HCT116 (cell line): Measurements from ENCODE around the gene RAB3B. TPM values are rescaled to one million over a fixed set of nuclear protein-coding genes. Genes with fewer than 3 reads are reported as not detected.

Source experiments
- ATAC-seq: fragments of 200-7000 bp; cut with Tn5 transposase; 2 replicates; pipeline ENCODE4 v1.9.1; 2020; ENCODE audit warnings: mild to moderate bottlenecking, moderate library complexity
- BruUV-seq: library from RNA; stranded (reverse); fragments of 400-500 nt; replicated peaks from 2 replicates; lab custom pipeline; 2021; lab: Mats Ljungman, UMichigan
- CTCF ChIA-PET: fragments of 300-600 bp; sonication (Branson Sonifier 250); formaldehyde crosslinking; loops from one replicate; lab custom pipeline; 2021; ENCODE audit warnings: antibody characterized with exemption; lab: Charles Lee
- POLR2A ChIA-PET: fragments of 300-600, 350-600 bp; sonication (Branson Sonifier 250); formaldehyde crosslinking; loops from one replicate; lab custom pipeline; 2021; ENCODE audit warnings: antibody characterized with exemption; lab: Charles Lee
- RAD21 ChIA-PET, 2 experiments: fragments of 300-600 bp; sonication (Branson Sonifier 250); formaldehyde crosslinking; loops; one replicate each; lab custom pipeline; 2023; ENCODE audit warnings: low total read pairs in 2 of 2; ENCODE audit not compliant: uncharacterized antibody in 2 of 2, unreplicated experiment in 2 of 2, low non-redundant PET in 1 of 2; lab: Charles Lee
- DNase-seq: peaks from one replicate; pipeline ENCODE4 v3.0.0-alpha.2; 2010; ENCODE audit warnings: low read depth, low spot score
- H2AFZ ChIP-seq: fragments of 200-600 bp; shearing (Covaris generic), sonication (generic); 2 replicates; pipeline ENCODE4 v1.6.1; 2017; ENCODE audit warnings: low read depth, mixed run types, mixed read lengths, antibody characterized with exemption, low read length; ENCODE audit not compliant: poor library complexity, severe bottlenecking
- H3K27ac ChIP-seq: 2 replicates; pipeline ENCODE4 v1.5.1; 2012; ENCODE audit warnings: low read depth, low read length
- H3K27me3 ChIP-seq: fragments of 200-600 bp; sonication (generic); 2 replicates; pipeline ENCODE4 v1.6.1; 2016; ENCODE audit warnings: mixed run types, low read length, mixed read lengths; ENCODE audit not compliant: insufficient read depth
- H3K36me3 ChIP-seq, 2 experiments: fragments of 200-500 bp in 1 of 2; fragments of 200-600 bp in 1 of 2; sonication (Bioruptor generic) in 1 of 2; sonication (generic) in 1 of 2; 2 replicates each; pipeline versions ENCODE4 v1.5.1 to v1.6.1; 2014 to 2016; ENCODE audit warnings: low read length in 2 of 2, inconsistent platforms in 1 of 2, mixed read lengths in 1 of 2, mixed run types in 1 of 2; ENCODE audit not compliant: insufficient read depth in 2 of 2, control insufficient read depth in 1 of 2
- H3K4me1 ChIP-seq, 2 experiments: fragments of 200-600 bp in 1 of 2; sonication (generic) in 1 of 2; 2 replicates each; pipeline versions ENCODE4 v1.5.1 to v1.6.1; 2012 to 2017; ENCODE audit warnings: low read length in 2 of 2, inconsistent platforms in 1 of 2, mild to moderate bottlenecking in 1 of 2, mixed read lengths in 1 of 2, mixed run types in 1 of 2, moderate library complexity in 1 of 2; ENCODE audit not compliant: insufficient read depth in 2 of 2, control insufficient read depth in 1 of 2
- H3K4me2 ChIP-seq: fragments of 200-600 bp; sonication (generic); 2 replicates; pipeline ENCODE4 v1.6.1; 2017; ENCODE audit warnings: mixed run types, low read length, mixed read lengths
- H3K4me3 ChIP-seq, 2 experiments: fragments of 200-600 bp in 1 of 2; sonication (generic) in 1 of 2; replicated peaks in 1 of 2; 2 replicates each; pipeline ENCODE4 v1.5.1; 2011 to 2016; ENCODE audit warnings: low read length in 2 of 2, control low read depth in 1 of 2, low read depth in 1 of 2, mild to moderate bottlenecking in 1 of 2, mixed read lengths in 1 of 2, mixed run types in 1 of 2
- H3K79me2 ChIP-seq: fragments of 200-600 bp; sonication (generic); 2 replicates; pipeline ENCODE4 v1.6.1; 2017; ENCODE audit warnings: mild to moderate bottlenecking, mixed run types, low read length, moderate library complexity, mixed read lengths; ENCODE audit not compliant: insufficient read depth
- H3K9ac ChIP-seq: fragments of 200-600 bp; sonication (generic); 2 replicates; pipeline ENCODE4 v1.6.1; 2016; ENCODE audit warnings: low read length, mixed read lengths
- H3K9me2 ChIP-seq: fragments of 200-600 bp; sonication (generic), shearing (Covaris generic); 2 replicates; pipeline ENCODE4 v1.6.1; 2017; ENCODE audit warnings: mixed run types, mild to moderate bottlenecking, moderate library complexity; ENCODE audit not compliant: insufficient read depth
- H3K9me3 ChIP-seq, 2 experiments: fragments of 200-500 bp in 1 of 2; fragments of 200-600 bp in 1 of 2; sonication (Bioruptor generic) in 1 of 2; sonication (generic) in 1 of 2; 2 replicates each; pipeline ENCODE4 v1.6.1; 2014 to 2017; ENCODE audit warnings: low read length in 2 of 2, mixed read lengths in 2 of 2, inconsistent platforms in 1 of 2, low read depth in 1 of 2, mild to moderate bottlenecking in 1 of 2, mixed run types in 1 of 2, moderate library complexity in 1 of 2; ENCODE audit not compliant: control insufficient read depth in 1 of 2, insufficient read depth in 1 of 2
- H4K20me1 ChIP-seq: fragments of 200-600 bp; sonication (generic), shearing (Covaris generic); 2 replicates; pipeline ENCODE4 v1.6.1; 2017; ENCODE audit warnings: mixed run types, mild to moderate bottlenecking, moderate library complexity; ENCODE audit not compliant: insufficient read depth
- CEBPB ChIP-seq: IDR thresholded peaks from 2 replicates; pipeline ENCODE4 v1.6.1; 2012; ENCODE audit warnings: low read depth
- ELF1 ChIP-seq: IDR thresholded peaks from 2 replicates; pipeline ENCODE4 v1.6.1; 2012; ENCODE audit warnings: low read depth, borderline replicate concordance
- EZH2phosphoT487 ChIP-seq: fragments of 200-600 bp; IDR thresholded peaks from 2 replicates; pipeline ENCODE4 v1.6.1; 2018; ENCODE audit warnings: antibody characterized with exemption, borderline replicate concordance
- POLR2AphosphoS5 ChIP-seq: IDR thresholded peaks from 2 replicates; pipeline ENCODE4 v1.6.1; 2011; ENCODE audit warnings: mild to moderate bottlenecking, low read depth, low read length, moderate library complexity
- REST ChIP-seq: IDR thresholded peaks from 2 replicates; pipeline ENCODE4 v1.6.1; 2012; ENCODE audit warnings: low read depth
- YY1 ChIP-seq: IDR thresholded peaks from 2 replicates; pipeline ENCODE4 v1.6.1; 2011; ENCODE audit warnings: low read length, low read depth, moderate library complexity, mild to moderate bottlenecking; ENCODE audit not compliant: insufficient replicate concordance; ENCODE audit errors: extremely low read depth
- ZFX ChIP-seq: fragments of 450-650 bp; IDR thresholded peaks from 2 replicates; pipeline ENCODE4 v1.6.1; 2017
- intact Hi-C: fragments of 100-400 bp; cut with micrococcal nuclease; formaldehyde crosslinking; loops from 2 replicates; pipeline ENCODE4 v1.10.0; 2022
- total RNA-seq: library from RNA; stranded (reverse); gene quantifications from one replicate; pipeline ENCODE4 v1.2.1, GENCODE V29; 2021; ENCODE audit not compliant: unreplicated experiment
- TF ChIP-seq, protein P1 (sequence below): IDR thresholded peaks from 2 replicates; pipeline ENCODE4 v1.6.1; 2012

Gene RAB3B
- total RNA-seq, 1 experiment from 2014 or later = 15.1 TPM

GRCh38 chr1:51902456-51902855 is 88.0 kb downstream of the RAB3B start:
- H3K36me3 ChIP-seq = no peaks in the 10 kb centered on the region
- no peak overlapping the region for H3K4me3 ChIP-seq
- no peak overlapping the region for H2AFZ ChIP-seq
- H3K9me3 ChIP-seq = no peaks in the 10 kb centered on the region
- H4K20me1 ChIP-seq = no peaks in the 10 kb centered on the region
- H3K4me2 ChIP-seq = no peak overlapping the region
- no peak for ATAC-seq
- ChIA-PET RAD21 (no interaction called here), POLR2A (no interaction called here), CTCF (no interaction called here)
- no peak for DNase-seq
- H3K79me2 ChIP-seq = no peaks in the 10 kb centered on the region
- no TSS peak for BruUV-seq
- H3K9me2 ChIP-seq = no peaks in the 10 kb centered on the region
- intact Hi-C loops = no loop called here
- H3K27me3 ChIP-seq = no peaks in the 10 kb centered on the region
- H3K27ac ChIP-seq = no peak overlapping the region
- peaks cover 10 to 25% of the 10 kb centered on the region in 2 experiments for H3K4me1 ChIP-seq
- H3K9ac ChIP-seq = no peak overlapping the region
- TF ChIP-seq REST (no peak), YY1 (no peak), ZFX (no peak), EZH2phosphoT487 (no peak), POLR2AphosphoS5 (no peak), ELF1 (no peak), CEBPB (no peak)
- TF ChIP-seq, protein P1, sequence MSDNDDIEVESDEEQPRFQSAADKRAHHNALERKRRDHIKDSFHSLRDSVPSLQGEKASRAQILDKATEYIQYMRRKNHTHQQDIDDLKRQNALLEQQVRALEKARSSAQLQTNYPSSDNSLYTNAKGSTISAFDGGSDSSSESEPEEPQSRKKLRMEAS = no peak
